ENCODE measurements around the gene ACACA. TPM values are rescaled to one million over a fixed set of nuclear protein-coding genes. Genes with fewer than 3 reads are reported as not detected.
"Not testable (repeated sequence)": the region's sequence is repeated elsewhere in the genome, so short reads cannot be mapped to it uniquely, and the experiment has no call there.

The ACACA gene
- total RNA-seq (10 to 100 TPM; 11.8 to 15.2 TPM), polyA plus RNA-seq (1 to 10 TPM; 5.7 to 9.0 (median 7.4) TPM), total RNA-seq (33.7 to 94.4 (median 64.5) reads per million in 6 experiments)

DNA sequence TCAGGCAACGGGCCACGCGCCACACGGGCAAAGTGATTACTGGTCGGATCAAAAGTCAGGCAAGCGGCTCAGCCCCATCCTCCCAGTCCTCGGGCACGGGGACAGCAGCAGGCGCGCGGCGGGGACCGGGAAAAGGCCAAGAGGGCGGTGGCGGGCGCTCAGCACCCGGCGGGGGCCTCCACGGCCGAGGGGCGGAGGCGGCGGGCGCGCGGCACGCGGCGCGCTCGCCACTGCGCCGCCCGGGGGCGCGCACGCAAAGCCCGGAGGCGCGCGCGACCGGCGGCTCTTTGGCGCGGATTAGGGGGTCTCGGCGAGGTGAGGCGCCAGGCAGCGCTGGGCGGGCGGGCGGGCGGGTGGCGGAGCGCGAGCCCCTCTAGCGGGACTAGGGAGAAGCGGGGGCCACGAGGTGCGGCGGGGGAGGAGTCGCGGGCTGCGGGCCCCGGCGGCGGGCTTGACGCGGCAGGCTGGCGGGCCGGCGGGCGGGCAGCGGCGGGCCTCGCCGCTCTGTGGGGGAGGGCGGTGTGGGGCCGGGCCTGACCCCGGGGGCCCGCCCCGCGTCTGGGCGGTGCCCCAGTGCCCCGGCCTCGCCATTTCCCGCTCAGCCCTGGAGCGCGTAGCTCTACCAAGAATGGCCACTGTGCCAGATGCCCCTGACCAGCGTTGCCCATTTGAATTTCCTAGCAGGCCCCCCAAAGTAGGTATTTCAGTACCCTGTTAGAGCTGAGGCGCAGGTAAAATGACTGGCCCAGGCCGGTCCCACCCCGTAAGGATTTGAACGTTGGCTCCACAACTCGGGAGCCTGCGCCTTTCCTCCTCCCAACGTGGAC is at the start of gene ACACA, which contains the start of gene TADA2A:
ACACA (minus strand) TSS at position 202 of the 827 bp plus-strand sequence. CDS start 537 bp downstream, outside the sequence.
TADA2A (plus strand) TSS at position 252 of the 827 bp plus-strand sequence. CDS start 4,480 bp downstream, outside the sequence.
- POLR2A ChIA-PET, result interaction anchor here (0.6 to 1.4 kb wide), 6 partner anchors 10 to 805 kb away, joined by 3 to 6 read pairs (median 5); partner anchors contain the start of genes MRM1 and SYNRG
- DNase-seq (peak; percentile 53 to 81 (median 72)), ATAC-seq (peak; percentile 90 to 93)
- peak within 1 kb of the TSS; percentile 94 to 97 (median 96) for H3K4me3 Mint-ChIP-seq
- H3K4me1 Mint-ChIP-seq, result peaks cover 11 to 50% (median 29%) of the 10 kb centered on the region in 4 donors
- H3K9me3 Mint-ChIP-seq, result no peaks in the 10 kb centered on the region
- peak within 1 kb of the TSS; percentile 93 to 96 (median 94) for H3K27ac Mint-ChIP-seq
- no peaks in the 10 kb centered on the region for H3K27me3 Mint-ChIP-seq
- H3K36me3 Mint-ChIP-seq, result peaks cover 0 to 15% (median 4%) of the 10 kb centered on the region in 3 donors

DNA sequence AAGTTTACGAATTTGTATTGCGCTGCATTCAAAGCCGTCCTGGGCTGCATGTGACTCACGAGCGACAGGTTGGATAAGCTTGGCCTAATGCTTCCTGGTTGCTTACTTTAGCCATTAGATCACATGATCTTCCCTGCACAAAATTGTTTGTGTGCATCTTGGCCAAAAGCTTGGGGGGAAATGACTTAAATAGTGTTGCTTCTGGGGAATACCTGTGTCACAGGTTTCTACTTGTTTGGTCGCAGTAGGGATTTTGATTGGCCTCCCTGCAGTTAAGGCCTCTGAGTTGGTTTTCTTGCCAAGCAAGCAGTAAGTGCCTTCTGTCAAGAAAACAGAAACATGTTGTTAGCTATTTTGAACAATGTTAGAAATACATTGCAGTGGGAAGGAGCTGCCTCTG is 43.5 kb upstream of the ACACA start:
- Mint-ChIP-seq H3K36me3 (peaks cover 0 to 72% (median 25%) of the 10 kb centered on the region in 3 donors), H3K9me3 (no peaks in the 10 kb centered on the region), H3K4me3 (no peak overlapping the region), H3K27me3 (no peaks in the 10 kb centered on the region), H3K27ac (no peak overlapping the region), H3K4me1 (no peaks in the 10 kb centered on the region)
- POLR2A ChIA-PET, result no interaction called here
- ATAC-seq, result no peak
- no peak for DNase-seq

DNA sequence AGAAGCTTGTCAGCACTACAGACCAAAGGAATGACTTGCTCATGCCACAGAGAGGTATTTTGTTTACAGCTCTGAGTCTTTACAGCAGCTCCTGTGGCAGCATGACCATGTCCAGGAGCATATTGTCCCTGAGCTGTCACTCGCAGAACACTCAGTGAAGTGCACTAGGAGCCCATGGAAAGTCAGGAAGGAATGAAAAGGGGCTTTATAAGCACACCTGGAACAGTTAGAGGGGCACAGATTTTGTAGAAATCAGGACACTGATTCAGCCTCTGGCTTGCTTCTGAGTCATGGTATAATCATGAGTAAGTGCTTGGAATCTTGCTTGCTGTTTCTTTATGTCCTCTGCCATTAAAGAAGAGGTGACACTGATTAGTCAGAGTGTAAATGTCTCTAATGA is 41.0 kb upstream of the ACACA start:
- ATAC-seq (no peak), DNase-seq (no peak)
- H3K36me3 Mint-ChIP-seq, result peaks cover 2 to 88% (median 27%) of the 10 kb centered on the region in 3 donors
- no peaks in the 10 kb centered on the region for H3K9me3 Mint-ChIP-seq
- H3K27ac Mint-ChIP-seq, result peak overlapping the region in 1 of 10 donors; percentile 88
- no peak overlapping the region for H3K4me3 Mint-ChIP-seq
- POLR2A ChIA-PET, result no interaction called here
- H3K27me3 Mint-ChIP-seq, result no peaks in the 10 kb centered on the region
- H3K4me1 Mint-ChIP-seq, result peaks cover 0 to 2% (median 0%) of the 10 kb centered on the region in 4 donors

DNA sequence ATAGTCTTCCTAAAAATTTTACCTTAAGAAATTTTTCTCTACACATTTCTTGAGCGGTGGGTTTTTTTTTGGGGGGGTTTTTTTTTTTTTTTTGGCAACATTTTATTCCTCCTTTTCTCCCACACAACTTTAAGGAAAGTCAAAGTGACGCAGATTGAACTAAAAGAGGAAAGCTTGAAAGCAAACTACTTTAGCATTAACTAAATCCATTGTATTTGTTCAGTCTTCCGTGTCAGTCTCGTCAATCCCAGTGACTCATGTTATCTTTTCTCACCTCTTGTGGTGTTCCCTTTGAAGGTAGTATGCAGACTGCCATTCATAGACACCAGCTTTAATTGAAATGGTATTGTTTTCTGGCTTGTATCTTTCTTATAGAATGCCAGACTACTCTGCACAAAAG is 39.4 kb upstream of the ACACA start:
- H3K36me3 Mint-ChIP-seq, result peaks cover 4 to 93% (median 36%) of the 10 kb centered on the region in 3 donors
- POLR2A ChIA-PET, result interaction anchor here (0.7 kb wide), 1 partner anchor 219 kb away, joined by 4 read pairs; no protein-coding TSS in a partner anchor
- no peak overlapping the region for H3K4me3 Mint-ChIP-seq

DNA sequence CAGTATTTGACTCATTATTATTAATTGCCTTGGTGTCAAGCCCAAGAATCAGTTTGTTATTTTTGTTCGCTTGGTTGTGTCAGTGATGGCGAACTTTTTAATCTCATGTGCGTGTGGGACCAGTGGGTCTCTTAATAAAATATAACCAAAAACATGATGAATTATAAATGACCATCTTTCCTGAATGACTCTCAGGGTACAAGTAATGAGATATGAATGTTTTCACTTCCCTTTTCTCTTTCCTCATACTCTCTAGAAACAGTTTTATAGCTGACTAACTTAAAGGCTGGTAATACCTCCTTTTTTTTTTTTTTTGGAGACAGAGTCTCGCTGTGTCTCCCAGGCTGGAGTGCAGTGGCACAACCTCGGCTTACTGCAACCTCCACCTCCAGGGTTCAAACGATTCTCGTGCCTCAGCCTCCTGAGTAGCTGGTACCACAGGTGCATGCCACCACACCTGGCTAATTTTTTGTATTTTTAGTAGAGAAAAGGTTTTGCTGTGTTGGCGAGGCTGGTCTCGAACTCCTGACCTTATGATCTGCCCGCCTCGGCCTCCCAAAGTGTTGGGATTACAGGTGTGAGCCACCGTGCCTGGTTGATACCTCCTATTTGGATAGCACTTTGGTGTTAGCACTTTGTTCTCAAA is 34.9 kb upstream of the ACACA start:
- ATAC-seq, H3K4me3 Mint-ChIP-seq, H3K27me3 Mint-ChIP-seq, H3K9me3 Mint-ChIP-seq, DNase-seq, H3K27ac Mint-ChIP-seq, H3K4me1 Mint-ChIP-seq, POLR2A ChIA-PET: not testable (repeated sequence)
- peaks cover 11 to 92% (median 28%) of the 10 kb centered on the region in 3 donors for H3K36me3 Mint-ChIP-seq

More for the DNA sequence above, 39.4 kb upstream of the ACACA start:
- no peaks in the 10 kb centered on the region for H3K27me3 Mint-ChIP-seq
- H3K9me3 Mint-ChIP-seq, result no peaks in the 10 kb centered on the region
- ATAC-seq (no peak), DNase-seq (no peak)
- H3K27ac Mint-ChIP-seq, result no peak overlapping the region
- H3K4me1 Mint-ChIP-seq, result peaks cover 0 to 2% (median 0%) of the 10 kb centered on the region in 4 donors

DNA sequence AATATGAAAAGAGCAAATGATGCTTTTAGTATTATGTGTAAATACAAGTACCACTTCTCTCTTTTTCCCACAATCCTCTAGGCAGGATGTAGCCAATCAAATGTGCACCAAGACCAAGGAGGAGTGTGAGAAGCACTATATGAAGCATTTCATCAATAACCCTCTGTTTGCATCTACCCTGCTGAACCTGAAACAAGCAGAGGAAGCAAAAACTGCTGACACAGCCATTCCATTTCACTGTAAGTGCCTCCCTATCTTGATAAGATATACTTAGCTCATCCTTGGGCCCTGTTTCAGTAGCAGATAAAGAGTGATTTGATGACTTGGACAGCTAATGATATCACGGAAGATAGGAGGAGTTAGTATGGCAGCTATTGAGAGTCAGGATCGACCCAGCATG is 33.8 kb upstream of the ACACA start:
- no peak for DNase-seq
- peaks cover 11 to 92% (median 28%) of the 10 kb centered on the region in 3 donors for H3K36me3 Mint-ChIP-seq
- POLR2A ChIA-PET, result interaction anchor here (0.5 kb wide), 1 partner anchor 79 kb away, joined by 3 read pairs; no protein-coding TSS in a partner anchor
- ATAC-seq, result no peak
- no peak overlapping the region for H3K27ac Mint-ChIP-seq
- no peaks in the 10 kb centered on the region for H3K27me3 Mint-ChIP-seq
- peaks cover 0 to 8% (median under 1%) of the 10 kb centered on the region in 4 donors for H3K4me1 Mint-ChIP-seq
- H3K9me3 Mint-ChIP-seq, result no peaks in the 10 kb centered on the region
- H3K4me3 Mint-ChIP-seq, result no peak overlapping the region

DNA sequence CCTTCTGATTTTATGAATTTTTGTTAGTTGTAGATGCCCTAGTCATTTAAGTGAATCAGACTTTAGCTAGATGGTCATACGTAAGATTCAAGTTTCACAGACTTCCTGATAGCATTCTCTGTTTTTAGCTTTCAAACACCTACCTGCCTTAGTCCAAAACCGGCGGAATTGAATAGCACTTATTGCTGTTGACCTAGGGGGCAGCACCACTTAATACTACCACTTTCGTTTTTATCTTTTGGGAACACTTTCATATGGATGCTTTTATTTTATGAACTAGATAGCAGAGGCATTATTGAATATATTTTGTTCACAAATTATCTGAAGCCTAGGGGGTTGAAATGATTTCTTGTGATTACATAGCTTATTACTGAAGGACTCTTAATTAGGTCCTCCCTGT is 31.5 kb upstream of the ACACA start:
- no peaks in the 10 kb centered on the region for H3K9me3 Mint-ChIP-seq
- POLR2A ChIA-PET, result no interaction called here

DNA sequence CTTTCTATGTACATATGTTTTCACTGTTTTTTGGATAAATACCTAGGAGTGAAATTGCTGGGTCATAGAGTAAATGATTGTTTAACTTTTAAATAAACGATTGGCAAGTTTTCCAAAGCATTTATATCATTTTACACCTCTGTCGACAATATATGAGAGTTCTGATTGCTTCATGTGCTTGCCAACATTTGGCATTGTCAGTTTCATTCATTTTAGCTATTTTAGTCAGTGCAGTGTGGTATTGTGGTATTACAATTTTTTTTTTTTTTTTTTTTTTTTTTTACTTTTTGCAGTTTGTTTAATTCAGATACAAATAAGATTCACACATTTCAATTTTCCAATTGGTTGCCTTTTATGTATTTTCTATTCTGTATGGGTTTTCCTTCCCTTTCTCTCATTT is 26.0 kb upstream of the ACACA start:
- H3K9me3 Mint-ChIP-seq, result no peaks in the 10 kb centered on the region
- H3K36me3 Mint-ChIP-seq, result peaks cover 1 to 83% (median 15%) of the 10 kb centered on the region in 3 donors
- H3K27me3 Mint-ChIP-seq, result no peaks in the 10 kb centered on the region
- H3K27ac Mint-ChIP-seq, result no peak overlapping the region
- POLR2A ChIA-PET, result no interaction called here
- H3K4me1 Mint-ChIP-seq, result peaks cover 0 to 13% (median 7%) of the 10 kb centered on the region in 4 donors
- DNase-seq (no peak), ATAC-seq (no peak)
- H3K4me3 Mint-ChIP-seq, result no peak overlapping the region

More for the DNA sequence above, 31.5 kb upstream of the ACACA start:
- Mint-ChIP-seq H3K36me3 (peaks cover 11 to 90% (median 26%) of the 10 kb centered on the region in 3 donors), H3K27ac (peak overlapping the region in 1 of 10 donors; percentile 9), H3K4me1 (peaks cover 0 to 10% (median under 1%) of the 10 kb centered on the region in 4 donors), H3K4me3 (no peak overlapping the region), H3K27me3 (no peaks in the 10 kb centered on the region)
- DNase-seq (no peak), ATAC-seq (no peak)

DNA sequence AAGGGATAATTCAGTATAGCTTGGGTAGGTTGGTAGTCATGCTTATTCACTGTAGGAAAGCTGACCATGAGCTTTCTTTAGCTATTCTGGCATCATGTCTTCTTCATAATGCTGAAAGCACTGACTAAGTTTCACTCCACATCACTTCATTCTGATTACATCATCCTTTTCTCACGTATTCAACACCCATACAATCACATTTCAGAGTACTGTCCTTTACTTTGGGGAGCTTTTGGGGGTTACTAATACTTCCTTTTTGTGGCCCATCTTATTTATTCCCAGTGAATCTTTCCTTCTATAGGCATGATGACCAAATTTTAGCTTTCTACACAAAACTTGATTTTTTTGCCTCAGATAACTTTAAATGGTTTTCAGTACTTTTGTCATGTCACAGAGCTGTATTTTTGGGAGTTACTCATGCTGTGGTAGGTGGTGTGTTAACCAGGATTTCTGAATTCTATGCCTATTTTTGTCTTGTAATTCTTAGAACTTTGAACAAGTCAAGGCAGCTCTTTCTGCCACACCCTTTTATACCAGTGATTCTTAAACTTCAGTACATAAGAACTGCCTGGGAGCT is 23.5 kb upstream of the ACACA start:
- Mint-ChIP-seq H3K27me3 (no peaks in the 10 kb centered on the region), H3K9me3 (no peaks in the 10 kb centered on the region), H3K36me3 (peaks cover 0 to 87% (median 27%) of the 10 kb centered on the region in 3 donors), H3K27ac (peak overlapping the region in 7 of 10 donors; percentile 1 to 59 (median 17)), H3K4me1 (peaks cover 0 to 12% (median 6%) of the 10 kb centered on the region in 4 donors), H3K4me3 (no peak overlapping the region)
- no peak for DNase-seq
- POLR2A ChIA-PET, result no interaction called here
- no peak for ATAC-seq

DNA sequence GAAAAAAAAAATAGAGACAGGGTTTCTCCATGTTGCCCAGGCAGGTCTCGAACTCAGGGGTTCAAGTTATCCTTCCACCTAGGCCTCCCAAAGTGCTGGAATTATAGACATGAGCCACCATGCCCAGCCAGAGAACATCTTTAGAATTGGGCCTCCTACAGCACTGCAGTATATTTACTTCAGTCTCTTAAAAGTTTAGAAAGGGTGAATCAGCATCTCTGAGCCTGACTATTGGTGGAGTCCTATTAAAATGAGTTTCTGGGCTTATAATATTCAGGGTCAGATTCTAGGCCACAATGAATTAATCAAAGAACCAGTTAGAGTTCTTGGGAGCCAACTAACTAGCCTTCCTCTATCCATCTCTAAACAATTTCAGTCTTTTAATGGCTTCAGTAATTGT is 22.8 kb upstream of the ACACA start:
- Mint-ChIP-seq H3K27me3 (no peaks in the 10 kb centered on the region), H3K4me1 (peaks cover 0 to 12% (median 6%) of the 10 kb centered on the region in 4 donors), H3K4me3 (no peak overlapping the region), H3K9me3 (no peaks in the 10 kb centered on the region), H3K27ac (peak overlapping the region in 4 of 10 donors; percentile 3 to 59 (median 26)), H3K36me3 (peaks cover 0 to 87% (median 28%) of the 10 kb centered on the region in 3 donors)
- ATAC-seq, result no peak
- DNase-seq, result no peak
- POLR2A ChIA-PET, result no interaction called here

DNA sequence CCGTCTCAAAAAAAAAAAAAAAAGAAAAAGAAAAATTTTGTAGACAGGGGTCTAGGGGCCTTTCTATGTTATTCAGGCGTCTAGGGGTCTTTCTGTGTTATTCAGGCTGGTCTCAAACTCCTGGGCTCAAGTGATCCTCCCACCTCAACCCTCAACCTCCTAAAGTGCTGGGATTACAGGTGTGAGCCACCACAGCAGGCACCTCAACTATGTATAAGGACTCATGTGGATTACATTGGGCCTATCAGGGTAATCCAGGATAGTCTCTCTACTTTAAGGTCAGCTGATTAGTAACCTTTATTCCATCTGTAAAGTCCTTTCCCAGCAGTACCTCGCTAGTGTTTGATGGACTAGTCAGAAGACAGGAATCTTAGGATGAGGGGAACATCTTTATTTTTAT is 22.4 kb upstream of the ACACA start:
- POLR2A ChIA-PET, result no interaction called here
- DNase-seq (no peak), ATAC-seq (no peak)
- H3K4me1 Mint-ChIP-seq, result peaks cover 0 to 12% (median 4%) of the 10 kb centered on the region in 4 donors
- peak overlapping the region in 1 of 10 donors; percentile 43 for H3K27ac Mint-ChIP-seq
- no peaks in the 10 kb centered on the region for H3K9me3 Mint-ChIP-seq
- H3K36me3 Mint-ChIP-seq, result peaks cover 0 to 88% (median 26%) of the 10 kb centered on the region in 3 donors
- no peaks in the 10 kb centered on the region for H3K27me3 Mint-ChIP-seq
- H3K4me3 Mint-ChIP-seq, result no peak overlapping the region

DNA sequence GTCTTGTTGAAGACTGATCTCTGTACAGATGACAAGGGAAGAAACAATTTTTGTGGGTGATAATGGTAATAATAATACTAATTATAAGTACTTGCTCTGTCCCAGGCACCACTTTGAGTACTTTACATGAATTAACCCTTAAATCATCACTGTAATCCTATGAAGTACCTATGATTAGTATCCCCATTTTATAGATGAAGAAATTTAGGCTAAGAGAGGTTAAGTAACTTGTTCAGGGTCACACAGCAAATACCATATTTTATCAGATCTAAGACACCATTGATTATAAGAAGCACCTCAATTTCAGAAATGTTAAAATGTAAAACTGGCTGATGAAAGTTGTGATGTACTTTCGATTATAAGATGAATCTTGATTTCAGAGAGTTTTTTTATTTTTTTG is 18.6 kb upstream of the ACACA start:
- Mint-ChIP-seq H3K27ac (no peak overlapping the region), H3K27me3 (no peaks in the 10 kb centered on the region), H3K4me1 (peaks cover 0 to 8% (median 4%) of the 10 kb centered on the region in 4 donors), H3K9me3 (no peaks in the 10 kb centered on the region), H3K4me3 (no peak overlapping the region), H3K36me3 (peaks cover 0 to 84% (median 31%) of the 10 kb centered on the region in 3 donors)
- POLR2A ChIA-PET, result no interaction called here
- ATAC-seq, result no peak
- DNase-seq, result no peak

Measured in naive thymus-derived CD8-positive, alpha-beta T cell (primary cell).